ENCODE results near the gene AGFG2. TPM values are rescaled to one million over a fixed set of nuclear protein-coding genes. Genes with fewer than 3 reads are reported as not detected.

AGFG2 gene
- total RNA-seq, 1 donor from 2014 or later = 1.3 TPM

GRCh38 chr7:100582041-100582579, 43.1 kb downstream of the AGFG2 start:
- FAIRE-seq (no peak), DNase-seq (ENCODE audit: low read depth) (no peak)
- no peak for TF ChIP-seq CTCF (IDR thresholded peaks at IDR 0.05; ENCODE audit: insufficient read depth, low read length, severe bottlenecking)
- H3K36me3 ChIP-seq (ENCODE audit: control insufficient read depth, insufficient read depth, low read length) = peaks cover 37% of the 10 kb centered on the region
- H3K4me3 ChIP-seq (ENCODE audit: low read depth, low read length) = no peak overlapping the region
- H3K27me3 ChIP-seq (ENCODE audit: control insufficient read depth, insufficient read depth, low read length) = no peaks in the 10 kb centered on the region

DNA sequence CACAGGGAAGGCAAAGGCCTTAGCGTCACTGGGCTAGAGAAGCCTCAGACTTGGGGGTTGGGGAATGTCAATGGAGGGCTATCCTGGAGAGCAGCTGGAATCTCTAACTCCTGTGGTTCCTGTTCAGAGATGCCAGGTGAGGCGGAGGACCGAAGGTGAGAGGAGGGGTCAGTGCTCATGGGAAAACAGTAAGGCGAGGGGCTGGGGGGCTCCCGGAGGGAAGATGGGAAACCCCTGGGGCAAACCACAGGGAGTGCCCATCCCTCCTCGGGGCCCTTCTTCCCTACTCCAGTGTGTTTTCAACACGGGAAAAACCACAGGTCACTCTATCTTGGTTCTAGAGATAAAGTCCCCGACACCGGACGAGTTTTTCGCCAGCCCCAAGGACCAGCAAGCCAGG, 43.6 kb downstream of the AGFG2 start:
- no peak overlapping the region for H3K4me3 ChIP-seq (ENCODE audit: low read depth, low read length)
- DNase-seq (ENCODE audit: low read depth) (no peak), FAIRE-seq (no peak)
- TF ChIP-seq CTCF (IDR thresholded peaks at IDR 0.05; ENCODE audit: insufficient read depth, low read length, severe bottlenecking) = no peak
- peaks cover 33% of the 10 kb centered on the region for H3K36me3 ChIP-seq (ENCODE audit: control insufficient read depth, insufficient read depth, low read length)
- no peaks in the 10 kb centered on the region for H3K27me3 ChIP-seq (ENCODE audit: control insufficient read depth, insufficient read depth, low read length)

GRCh38 chr7:100583132-100584053, 44.4 kb downstream of the AGFG2 start:
- Histone ChIP-seq H3K36me3 (ENCODE audit: control insufficient read depth, insufficient read depth, low read length) (peaks cover 27% of the 10 kb centered on the region), H3K4me3 (ENCODE audit: low read depth, low read length) (no peak overlapping the region), H3K27me3 (ENCODE audit: control insufficient read depth, insufficient read depth, low read length) (no peaks in the 10 kb centered on the region)
- FAIRE-seq (no peak), DNase-seq (ENCODE audit: low read depth) (peak; percentile 51)
- no peak for TF ChIP-seq CTCF (IDR thresholded peaks at IDR 0.05; ENCODE audit: insufficient read depth, low read length, severe bottlenecking)

DNA sequence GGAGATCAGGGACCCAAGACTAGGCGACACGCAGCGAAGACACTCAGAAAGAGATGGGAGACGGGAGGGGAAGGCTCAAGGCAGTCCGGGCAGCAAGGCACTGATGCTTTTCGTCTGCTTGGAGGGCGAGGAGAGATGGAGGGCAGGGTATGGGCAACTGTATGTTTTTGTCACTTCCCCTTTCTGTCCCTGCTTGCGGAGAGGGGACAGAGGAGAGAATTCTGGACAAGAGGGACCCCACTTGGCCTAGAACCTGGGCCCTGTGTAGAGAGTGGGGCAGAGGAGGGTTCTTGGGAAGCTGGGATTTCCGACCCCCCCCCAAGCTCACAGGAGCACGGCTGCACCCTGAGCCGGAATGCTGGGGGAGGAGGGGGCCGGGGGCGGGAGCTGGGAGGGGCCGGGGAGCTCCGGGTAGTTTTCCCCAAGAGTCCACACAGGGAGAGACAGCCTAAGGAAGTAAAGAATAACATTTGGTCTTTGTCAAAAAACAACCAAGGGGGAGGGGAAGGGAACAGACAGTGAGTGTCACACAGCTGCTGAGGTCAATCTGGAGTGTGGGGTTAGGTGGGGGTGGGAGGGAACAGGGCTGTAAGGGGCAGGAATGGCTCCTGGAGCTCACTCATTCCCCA, 45.2 kb downstream of the AGFG2 start:
- DNase-seq (ENCODE audit: low read depth) (no peak), FAIRE-seq (no peak)
- TF ChIP-seq CTCF (IDR thresholded peaks at IDR 0.05; ENCODE audit: insufficient read depth, low read length, severe bottlenecking) = no peak
- Histone ChIP-seq H3K27me3 (ENCODE audit: control insufficient read depth, insufficient read depth, low read length) (no peaks in the 10 kb centered on the region), H3K36me3 (ENCODE audit: control insufficient read depth, insufficient read depth, low read length) (peaks cover 21% of the 10 kb centered on the region), H3K4me3 (ENCODE audit: low read depth, low read length) (peak overlapping the region; percentile 95)

DNA sequence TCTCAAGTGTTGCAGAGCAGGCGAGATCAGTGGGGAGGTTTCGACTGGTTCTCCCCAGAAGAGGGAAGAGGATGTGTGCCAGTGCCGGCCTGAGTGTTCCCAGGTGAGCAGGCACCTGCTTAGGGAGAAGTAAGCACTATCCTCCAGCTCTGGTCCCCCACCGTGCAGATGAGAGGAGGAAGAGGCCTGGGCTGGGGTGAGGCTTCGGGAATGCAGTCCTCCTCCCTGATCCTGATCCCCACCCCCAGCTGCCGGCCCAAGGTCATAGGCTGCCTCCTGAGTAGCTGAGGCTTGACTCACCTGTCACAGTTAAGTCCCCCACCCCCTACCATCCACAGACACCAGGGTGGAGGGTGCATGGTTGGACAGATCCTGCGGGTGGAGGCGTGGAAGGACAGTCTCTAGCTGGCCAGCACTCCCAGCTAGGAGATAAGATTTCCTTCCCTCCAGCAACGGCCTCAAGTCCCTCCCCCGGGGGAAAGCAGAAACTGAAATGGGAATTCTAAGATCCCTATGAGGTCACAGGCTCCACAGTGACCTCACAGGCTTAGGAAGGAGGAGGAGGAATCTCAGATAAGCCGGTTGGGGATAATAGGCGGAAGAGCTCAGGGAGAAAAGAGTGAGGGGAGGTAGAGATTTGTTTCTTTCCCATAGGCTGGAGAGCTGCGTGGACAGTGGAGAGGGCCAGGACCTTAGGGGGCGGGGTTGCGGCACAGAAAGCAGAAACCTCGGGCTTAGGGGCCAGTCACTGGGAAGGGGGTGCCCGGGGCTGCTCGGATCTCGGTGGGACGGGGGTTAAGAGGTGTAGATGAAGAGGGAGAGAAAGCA, 45.9 kb downstream of the AGFG2 start:
- DNase-seq (ENCODE audit: low read depth) (peak; percentile 61), FAIRE-seq (no peak)

More for the DNA sequence above, 45.9 kb downstream of the AGFG2 start:
- Histone ChIP-seq H3K36me3 (ENCODE audit: control insufficient read depth, insufficient read depth, low read length) (peaks cover 16% of the 10 kb centered on the region), H3K27me3 (ENCODE audit: control insufficient read depth, insufficient read depth, low read length) (no peaks in the 10 kb centered on the region), H3K4me3 (ENCODE audit: low read depth, low read length) (peak overlapping the region; percentile 95)
- TF ChIP-seq CTCF (IDR thresholded peaks at IDR 0.05; ENCODE audit: insufficient read depth, low read length, severe bottlenecking) = no peak

All from bronchial epithelial cell (primary cell).